Measurements from ENCODE around the gene TGIF2. TPM values are rescaled to one million over a fixed set of nuclear protein-coding genes. Genes with fewer than 3 reads are reported as not detected.
A peak's percentile ranks its signal among the peaks of the same experiment; 100 is the strongest.

The TGIF2 gene
- total and polyA plus RNA-seq, 2 donors (not counting 1 experiment from before 2014, with no cell fraction given): 24.0 to 45.6 TPM

- no peak overlapping the region for H3K4me3 ChIP-seq (ENCODE audit: control extremely low read depth in 1 of 5, extremely low read depth in 1 of 5, insufficient read depth in 1 of 5, low read depth in 2 of 5, low read length in 4 of 5)
- 95% methylated on average over 13 of the region's 14 CpGs for WGBS (ENCODE audit: insufficient coverage)
- DNase-seq (no peak), ATAC-seq (ENCODE audit: low read depth) (no peak)
- ChIA-PET CTCF (interaction anchor here (0.6 to 1.0 kb wide), 2 partner anchors 61 to 377 kb away, joined by 3 read pairs; no protein-coding TSS in a partner anchor), POLR2A (no interaction called here)
- no peak overlapping the region for H3K4me2 ChIP-seq (replicated peaks; ENCODE audit: low read depth, low read length, poor library complexity, severe bottlenecking)
- intact Hi-C loops (cut with micrococcal nuclease): no loop called here
- H4K20me1 ChIP-seq (ENCODE audit: control insufficient read depth, insufficient read depth, low read length, poor library complexity, severe bottlenecking): no peaks in the 10 kb centered on the region
- TF ChIP-seq EZH2 (IDR thresholded peaks at IDR 0.05; ENCODE audit: borderline replicate concordance, insufficient read depth, low read depth, low read length, poor library complexity, severe bottlenecking): no peak
- TF ChIP-seq CTCF (IDR thresholded peaks at IDR 0.05): no peak
- peaks cover 0 to 3% (median 0%) of the 10 kb centered on the region in 4 experiments for H3K27me3 ChIP-seq (replicated peaks in 1 of 4; ENCODE audit: control extremely low read depth in 1 of 4, control insufficient read depth in 3 of 4, insufficient read depth in 4 of 4, low read length in 3 of 4)
- peak overlapping the region; percentile 16 for H3K4me3 Mint-ChIP-seq
- peaks cover 3% of the 10 kb centered on the region for H3K4me1 Mint-ChIP-seq
- no peaks in the 10 kb centered on the region for H3K27me3 Mint-ChIP-seq
- H3K36me3 ChIP-seq (replicated peaks in 1 of 2; ENCODE audit: control extremely low read depth in 1 of 2, control insufficient read depth in 1 of 2, extremely low read depth in 1 of 2, insufficient read depth in 2 of 2, low read length in 1 of 2): no peaks in the 10 kb centered on the region
- peaks cover 9 to 15% of the 10 kb centered on the region in 2 donors for H3K4me1 ChIP-seq (ENCODE audit: control insufficient read depth in 2 of 2, insufficient read depth in 2 of 2, low read length in 2 of 2)
- H3K9ac ChIP-seq (ENCODE audit: low read length): no peak overlapping the region
- H3K27ac ChIP-seq (ENCODE audit: low read length in 2 of 2): no peak overlapping the region
- H3K79me2 ChIP-seq (ENCODE audit: control insufficient read depth, insufficient read depth, low read length): peaks cover 3% of the 10 kb centered on the region
- peak overlapping the region; percentile 6 for H3K27ac Mint-ChIP-seq
- no peaks in the 10 kb centered on the region for H3K9me3 Mint-ChIP-seq (ENCODE audit: insufficient read depth)
- H2AFZ ChIP-seq (ENCODE audit: insufficient read depth, low read depth, low read length, poor library complexity, severe bottlenecking): no peak overlapping the region
- H3K9me3 ChIP-seq (ENCODE audit: control extremely low read depth in 1 of 3, control insufficient read depth in 2 of 3, insufficient read depth in 1 of 3, low read length in 2 of 3): no peaks in the 10 kb centered on the region
Measured at GRCh38 chr20:36543184-36544133, 29.9 kb upstream of the TGIF2 start.

All from B cell (primary cell).